OCI-LY3 (cell line): ENCODE measurements around the gene RPS28.

Experiments used
- EZH2phosphoT487 ChIP-seq: fragments of 200-600 bp; shearing (Covaris generic); IDR thresholded peaks from 2 replicates; pipeline ENCODE4 v1.6.1; 2018; ENCODE audit warnings: antibody characterized with exemption, mixed run types, low read depth
- TF ChIP-seq, protein P1 (sequence below): fragments of 200-600, 300-600 bp; sonication (generic); IDR thresholded peaks from 2 replicates; pipeline ENCODE4 v1.5.1; 2014; ENCODE audit warnings: antibody characterized with exemption, low read length, low read depth

DNA sequence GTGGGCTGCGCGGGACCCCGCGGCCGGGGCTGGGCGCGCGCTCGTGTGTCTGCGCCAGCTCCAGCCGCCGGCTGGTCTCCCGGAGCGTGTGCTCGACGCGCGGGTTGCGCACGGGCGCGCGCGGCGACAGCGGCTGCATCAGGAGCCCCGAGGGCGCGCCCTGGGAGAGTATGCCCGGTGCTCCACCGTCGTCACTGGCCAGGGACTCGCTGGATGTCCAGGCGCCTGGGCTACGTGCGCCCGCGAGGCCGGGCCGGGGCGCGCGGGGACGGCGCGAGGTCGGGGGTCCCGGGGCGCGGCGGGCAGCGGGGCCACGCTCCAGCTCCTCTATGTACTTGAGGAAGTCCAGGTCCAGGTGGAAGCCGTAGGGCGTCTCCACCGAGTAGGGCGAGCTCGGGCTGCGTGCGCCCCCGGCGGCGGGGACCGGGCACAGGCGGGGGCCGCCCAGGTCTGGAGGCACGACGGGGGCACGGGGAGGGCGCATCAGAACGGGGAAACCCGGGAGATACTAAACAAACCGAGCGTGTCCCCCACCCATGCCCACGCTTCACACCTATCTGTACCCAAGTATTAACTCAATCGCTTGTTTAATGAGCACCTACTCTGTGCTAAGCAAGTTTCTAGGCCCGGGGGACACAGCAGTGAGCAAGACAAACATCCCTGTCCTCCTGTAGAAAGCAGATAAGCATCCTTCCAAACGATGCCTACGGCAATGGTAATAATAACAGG, 14.2 kb downstream of the RPS28 start:
- TF ChIP-seq, protein P1, sequence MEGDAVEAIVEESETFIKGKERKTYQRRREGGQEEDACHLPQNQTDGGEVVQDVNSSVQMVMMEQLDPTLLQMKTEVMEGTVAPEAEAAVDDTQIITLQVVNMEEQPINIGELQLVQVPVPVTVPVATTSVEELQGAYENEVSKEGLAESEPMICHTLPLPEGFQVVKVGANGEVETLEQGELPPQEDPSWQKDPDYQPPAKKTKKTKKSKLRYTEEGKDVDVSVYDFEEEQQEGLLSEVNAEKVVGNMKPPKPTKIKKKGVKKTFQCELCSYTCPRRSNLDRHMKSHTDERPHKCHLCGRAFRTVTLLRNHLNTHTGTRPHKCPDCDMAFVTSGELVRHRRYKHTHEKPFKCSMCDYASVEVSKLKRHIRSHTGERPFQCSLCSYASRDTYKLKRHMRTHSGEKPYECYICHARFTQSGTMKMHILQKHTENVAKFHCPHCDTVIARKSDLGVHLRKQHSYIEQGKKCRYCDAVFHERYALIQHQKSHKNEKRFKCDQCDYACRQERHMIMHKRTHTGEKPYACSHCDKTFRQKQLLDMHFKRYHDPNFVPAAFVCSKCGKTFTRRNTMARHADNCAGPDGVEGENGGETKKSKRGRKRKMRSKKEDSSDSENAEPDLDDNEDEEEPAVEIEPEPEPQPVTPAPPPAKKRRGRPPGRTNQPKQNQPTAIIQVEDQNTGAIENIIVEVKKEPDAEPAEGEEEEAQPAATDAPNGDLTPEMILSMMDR, result no peak
- no peak for TF ChIP-seq EZH2phosphoT487
